ENCODE results near the gene TFAP2D. TPM values are rescaled to one million over a fixed set of nuclear protein-coding genes. Genes with fewer than 3 reads are reported as not detected.

Gene TFAP2D
- total RNA-seq, 1 donor from 2014 or later, result not detected

GRCh38 chr6:50818673-50819072 is 105.3 kb downstream of the TFAP2D start, which contains the start of gene TFAP2B:
Gene TFAP2B (plus strand): TSS chr6:50818871. CDS start chr6:50818892, 21 bp downstream.
- H3K4me1 ChIP-seq, result peaks cover 0 to 5% of the 10 kb centered on the region in 2 donors
- H3K9me3 ChIP-seq, result no peaks in the 10 kb centered on the region
- intact Hi-C loops (cut with DNase I), result no loop called here
- peaks cover 13% of the 10 kb centered on the region for H3K27me3 ChIP-seq
- no peaks in the 10 kb centered on the region for H3K36me3 ChIP-seq
- H3K4me3 ChIP-seq, result peak within 1 kb of the TSS; percentile 24 to 52
- H3K27ac ChIP-seq, result no peak within 1 kb of the TSS
- no peak for DNase-seq (ENCODE audit: low spot score in 2 of 2)
- no peak for TF ChIP-seq CTCF (IDR thresholded peaks at IDR 0.05)

- H3K36me3 ChIP-seq, result no peaks in the 10 kb centered on the region
- H3K4me3 ChIP-seq, result peak overlapping the region; percentile 24 to 52
- DNase-seq (ENCODE audit: low spot score in 2 of 2), result no peak
- TF ChIP-seq CTCF (IDR thresholded peaks at IDR 0.05), result no peak
- H3K27ac ChIP-seq, result no peak overlapping the region
- intact Hi-C loops (cut with DNase I), result no loop called here
- peaks cover 13% of the 10 kb centered on the region for H3K27me3 ChIP-seq
- peaks cover 0 to 5% of the 10 kb centered on the region in 2 donors for H3K4me1 ChIP-seq
- H3K9me3 ChIP-seq, result no peaks in the 10 kb centered on the region
Observed at GRCh38 chr6:50819466-50819903, 106.2 kb downstream of the TFAP2D start.

GRCh38 chr6:50819904-50820868 is 106.9 kb downstream of the TFAP2D start:
- no peak for DNase-seq (ENCODE audit: low spot score in 2 of 2)
- no peak overlapping the region for H3K27ac ChIP-seq
- H3K4me1 ChIP-seq, result peaks cover 0 to 5% of the 10 kb centered on the region in 2 donors
- H3K4me3 ChIP-seq, result peak overlapping the region; percentile 24 to 52
- no peaks in the 10 kb centered on the region for H3K36me3 ChIP-seq
- intact Hi-C loops (cut with DNase I), result no loop called here
- no peaks in the 10 kb centered on the region for H3K9me3 ChIP-seq
- no peak for TF ChIP-seq CTCF (IDR thresholded peaks at IDR 0.05)
- peaks cover 13% of the 10 kb centered on the region for H3K27me3 ChIP-seq

GRCh38 chr6:50820869-50821264 is 107.5 kb downstream of the TFAP2D start:
- Histone ChIP-seq H3K9me3 (no peaks in the 10 kb centered on the region), H3K27ac (no peak overlapping the region), H3K4me1 (peaks cover 0 to 5% of the 10 kb centered on the region in 2 donors), H3K36me3 (no peaks in the 10 kb centered on the region), H3K4me3 (no peak overlapping the region), H3K27me3 (peaks cover 13% of the 10 kb centered on the region)
- intact Hi-C loops (cut with DNase I), result no loop called here
- no peak for TF ChIP-seq CTCF (IDR thresholded peaks at IDR 0.05)
- DNase-seq (ENCODE audit: low spot score in 2 of 2), result no peak

- no peak for TF ChIP-seq CTCF (IDR thresholded peaks at IDR 0.05)
- Histone ChIP-seq H3K4me1 (peaks cover 0 to 5% of the 10 kb centered on the region in 2 donors), H3K27me3 (peaks cover 13% of the 10 kb centered on the region), H3K4me3 (no peak overlapping the region), H3K9me3 (no peaks in the 10 kb centered on the region), H3K27ac (no peak overlapping the region), H3K36me3 (no peaks in the 10 kb centered on the region)
- DNase-seq (ENCODE audit: low spot score in 2 of 2), result no peak
- intact Hi-C loops (cut with DNase I), result no loop called here
Observed at GRCh38 chr6:50821441-50822077, 108.2 kb downstream of the TFAP2D start.

Data from ascending aorta (tissue), 2 donors.